HepG2 (cell line): ENCODE data around the gene PMIS2. TPM values are rescaled to one million over a fixed set of nuclear protein-coding genes. Genes with fewer than 3 reads are reported as not detected.

ENCODE experiments used
- ATAC-seq: fragments of 200-7000 bp; cut with Tn5 transposase; 3 replicates; pipeline ENCODE4 v1.9.1; 2020; ENCODE audit warnings: mild to moderate bottlenecking, moderate library complexity
- BruUV-seq: library from RNA; stranded (reverse); fragments of 400-500 nt; replicated peaks from 2 replicates; lab custom pipeline; 2021; lab: Mats Ljungman, UMichigan
- CTCF ChIA-PET: fragments of 300-600 bp; formaldehyde crosslinking; extraction: SDS; loops from one replicate; lab custom pipeline; 2021; ENCODE audit warnings: low total read pairs, inconsistent platforms, low intra/inter-chr PET ratio; lab: Yijun Ruan, JAX
- POLR2A ChIA-PET: fragments of 350-600 bp; sonication (Branson Sonifier 250); formaldehyde crosslinking; loops from one replicate; lab custom pipeline; 2020; ENCODE audit warnings: antibody characterized with exemption, inconsistent platforms; lab: Yijun Ruan, JAX
- DNase-seq: peaks from one replicate; pipeline ENCODE4 v3.0.0-alpha.2; 2015; ENCODE audit warnings: low spot score
- FAIRE-seq: peaks from 3 replicates; lab custom pipeline; 2011; peaks lifted over from hg19 to GRCh38; lab: Jason Lieb, UNC
- H2AFZ ChIP-seq: one replicate; pipeline ENCODE4 v1.6.1; 2011; ENCODE audit warnings: low read length, inconsistent platforms
- H3K27ac ChIP-seq: fragments of 300-600 bp; 3 replicates; pipeline ENCODE4 v1.8.0; 2011; ENCODE audit warnings: mixed run types, mild to moderate bottlenecking, mixed read lengths, low read length, inconsistent platforms; ENCODE audit not compliant: insufficient read depth; ENCODE audit errors: extremely low read length
- H3K27me3 ChIP-seq, 2 experiments: fragments of 200-600 bp in 1 of 2; 2 replicates in 1 of 2; 3 replicates in 1 of 2; pipeline versions ENCODE4 v1.6.0 to v1.8.0; 2011; ENCODE audit warnings: low read length in 2 of 2, mild to moderate bottlenecking in 2 of 2, moderate library complexity in 2 of 2, inconsistent platforms in 1 of 2; ENCODE audit not compliant: insufficient read depth in 2 of 2, control insufficient read depth in 1 of 2
- H3K36me3 ChIP-seq, 2 experiments: fragments of 200-600 bp in 1 of 2; replicated peaks in 1 of 2; 2 replicates in 1 of 2; 3 replicates in 1 of 2; pipeline versions ENCODE4 v1.5.1 to v1.8.0; 2011; ENCODE audit warnings: low read length in 2 of 2, inconsistent platforms in 1 of 2; ENCODE audit not compliant: insufficient read depth in 2 of 2, control insufficient read depth in 1 of 2
- H3K4me1 ChIP-seq: 2 replicates; pipeline ENCODE4 v1.5.1; 2012; ENCODE audit warnings: low read length, inconsistent platforms; ENCODE audit not compliant: insufficient read depth
- H3K4me2 ChIP-seq: 2 replicates; pipeline ENCODE4 v1.6.0; 2011; ENCODE audit warnings: low read depth, low read length, inconsistent platforms
- H3K4me3 ChIP-seq, 3 experiments: fragments of 200-600 bp in 1 of 3; sonication (generic), shearing (Covaris generic) in 1 of 3; replicated peaks in 1 of 3; 2 replicates each; pipeline ENCODE4 v1.5.1; 2011 to 2016; ENCODE audit warnings: low read length in 3 of 3, inconsistent platforms in 2 of 3, low read depth in 2 of 3, mild to moderate bottlenecking in 2 of 3, control low read depth in 1 of 3, mixed read lengths in 1 of 3; ENCODE audit not compliant: insufficient read depth in 1 of 3
- H3K79me2 ChIP-seq: one replicate; pipeline ENCODE4 v1.6.1; 2011; ENCODE audit warnings: low read length, inconsistent platforms; ENCODE audit not compliant: insufficient read depth
- H3K9ac ChIP-seq: 2 replicates; pipeline ENCODE4 v1.6.0; 2011; ENCODE audit warnings: mild to moderate bottlenecking, low read depth, low read length, inconsistent platforms; ENCODE audit not compliant: insufficient read depth
- H3K9me3 ChIP-seq: 2 replicates; pipeline ENCODE4 v1.5.1; 2012; ENCODE audit warnings: mild to moderate bottlenecking, low read length
- H4K20me1 ChIP-seq: 2 replicates; pipeline ENCODE4 v1.6.0; 2011; ENCODE audit warnings: inconsistent platforms, mild to moderate bottlenecking, low read length, moderate library complexity; ENCODE audit not compliant: insufficient read depth
- GFI1 ChIP-seq: sonication (generic); formaldehyde crosslinking; IDR thresholded peaks from 2 replicates; pipeline ENCODE4 v1.5.0; 2020; ENCODE audit warnings: missing genetic modification reagents, mild to moderate bottlenecking, borderline replicate concordance
- HNF4G ChIP-seq, 2 experiments: sonication (generic) in 1 of 2; formaldehyde crosslinking in 1 of 2; IDR thresholded peaks; 2 replicates each; pipeline versions ENCODE4 v1.4.0 to v1.6.1; 2011 to 2020; ENCODE audit warnings: borderline replicate concordance in 2 of 2, low read depth in 2 of 2, mild to moderate bottlenecking in 2 of 2, low read length in 1 of 2, missing genetic modification reagents in 1 of 2, moderate library complexity in 1 of 2
- MLX ChIP-seq: IDR thresholded peaks from 2 replicates; pipeline ENCODE4 v1.6.1; 2016
- RCOR2 ChIP-seq: IDR thresholded peaks from 2 replicates; pipeline ENCODE4 v1.6.1; 2016; ENCODE audit warnings: missing biosample characterization, missing genetic modification reagents
- RORA ChIP-seq: sonication (generic); formaldehyde crosslinking; IDR thresholded peaks from 2 replicates; pipeline ENCODE4 v1.5.0; 2020; ENCODE audit warnings: mild to moderate bottlenecking, missing genetic modification reagents, moderate library complexity
- SP1 ChIP-seq, 2 experiments: fragments of 450-650 bp in 1 of 2; sonication (generic) in 1 of 2; formaldehyde crosslinking in 1 of 2; IDR thresholded peaks; 2 replicates each; pipeline versions ENCODE4 v1.4.0 to v1.6.1; 2016 to 2020; ENCODE audit warnings: missing genetic modification reagents in 1 of 2
- ZNF180 ChIP-seq: sonication (generic); formaldehyde crosslinking; IDR thresholded peaks from 2 replicates; pipeline ENCODE4 v1.4.0; 2020; ENCODE audit warnings: low read depth, missing genetic modification reagents, borderline replicate concordance
- ZNF746 ChIP-seq: sonication (generic); formaldehyde crosslinking; IDR thresholded peaks from 2 replicates; pipeline ENCODE4 v1.8.0; 2022; ENCODE audit warnings: mild to moderate bottlenecking, missing genetic modification reagents
- ZSCAN9 ChIP-seq: IDR thresholded peaks from 2 replicates; pipeline ENCODE4 v1.6.1; 2016; ENCODE audit warnings: borderline replicate concordance
- WGBS: methylation state at CpG from one replicate; pipeline ENCODE4 v1.1.6; 2017; ENCODE audit warnings: low lambda C conversion rate; 5-methylcytosine and 5-hydroxymethylcytosine counted together
- in situ Hi-C: cut with HindIII; loops from 2 replicates; pipeline ENCODE4 v1.10.0; 2017; ENCODE audit warnings: low pct_unique_long_range_greater_than_20kb; ENCODE audit not compliant: extremely low pct_ligation_motif_present
- intact Hi-C: fragments of 100-400 bp; cut with micrococcal nuclease; formaldehyde crosslinking; loops from one replicate; pipeline ENCODE4 v1.10.0; 2022; ENCODE audit not compliant: unreplicated experiment
- polyA plus RNA-seq, 8 experiments: library from polyadenylated mRNA; depleted of rRNA in 3 of 8; stranded (reverse) in 7 of 8; unstranded in 1 of 8; fragments of >200 nt; fragmentation: Illumina TruSeq in 4 of 8; extraction: Trizol in 4 of 8; gene quantifications; 2 replicates each; pipeline versions ENCODE4 v1.2.1 to v1.2.3, GENCODE V29; 2011 to 2016; ENCODE audit warnings: low read depth in 4 of 8, missing spikeins in 1 of 8, mixed read lengths in 1 of 8; ENCODE audit not compliant: insufficient read depth in 1 of 8
- total RNA-seq, 5 experiments: library from RNA; depleted of rRNA; stranded (reverse); fragments of >200 nt; fragmentation: Illumina TruSeq; extraction: Trizol; gene quantifications; 2 replicates each; pipeline ENCODE4 v1.2.3, GENCODE V29; 2016; ENCODE audit warnings: low read depth in 1 of 5

PMIS2 gene
- total and polyA plus RNA-seq, 2 of the 13 experiments (the other 11 are each of a cell fraction or from before 2014, with no cell fraction given) = not detected

DNA sequence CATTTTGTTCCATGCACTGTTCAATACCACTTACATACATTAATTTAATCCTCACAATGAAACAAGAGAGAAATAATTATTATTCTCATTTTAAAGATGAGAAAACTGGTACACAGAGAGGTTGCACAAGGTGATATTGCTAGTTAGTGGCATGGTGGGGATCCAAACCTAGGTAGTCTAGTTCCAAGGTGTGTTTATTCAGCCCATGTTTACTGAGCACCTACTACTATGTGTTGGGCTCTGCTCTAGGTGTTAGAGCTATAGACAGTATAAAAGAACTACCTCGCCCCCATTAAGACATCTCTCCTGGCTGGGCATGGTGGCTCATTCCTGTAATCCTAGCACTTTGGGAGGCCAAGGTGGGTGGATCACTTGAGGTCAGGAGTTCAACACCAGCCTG, 3.2 kb upstream of the PMIS2 start:
- Histone ChIP-seq H3K36me3 (no peaks in the 10 kb centered on the region), H3K4me1 (no peaks in the 10 kb centered on the region), H3K9me3 (no peaks in the 10 kb centered on the region), H3K79me2 (no peaks in the 10 kb centered on the region), H4K20me1 (no peaks in the 10 kb centered on the region), H3K4me2 (no peak overlapping the region), H3K27ac (no peak overlapping the region), H2AFZ (no peak overlapping the region), H3K4me3 (no peak overlapping the region), H3K9ac (no peak overlapping the region), H3K27me3 (peaks cover 0 to 9% of the 10 kb centered on the region in 2 experiments; a peak in 3 of 5 replicates)
- TF ChIP-seq HNF4G (IDR thresholded peaks at IDR 0.05; ENCODE audit: borderline replicate concordance, low read depth, low read length) (no peak), HNF4G (CRISPR knock-in tag; IDR thresholded peaks at IDR 0.05; ENCODE audit: borderline replicate concordance, low read depth) (no peak)
- ChIA-PET CTCF (no interaction called here), POLR2A (no interaction called here)
- intact Hi-C loops = no loop called here
- ATAC-seq = no peak
- no TSS peak for BruUV-seq
- no peak for DNase-seq
- no peak for FAIRE-seq
- in situ Hi-C loops = no loop called here
- 50% methylated on average over 1 of the region's 1 CpG for WGBS

DNA sequence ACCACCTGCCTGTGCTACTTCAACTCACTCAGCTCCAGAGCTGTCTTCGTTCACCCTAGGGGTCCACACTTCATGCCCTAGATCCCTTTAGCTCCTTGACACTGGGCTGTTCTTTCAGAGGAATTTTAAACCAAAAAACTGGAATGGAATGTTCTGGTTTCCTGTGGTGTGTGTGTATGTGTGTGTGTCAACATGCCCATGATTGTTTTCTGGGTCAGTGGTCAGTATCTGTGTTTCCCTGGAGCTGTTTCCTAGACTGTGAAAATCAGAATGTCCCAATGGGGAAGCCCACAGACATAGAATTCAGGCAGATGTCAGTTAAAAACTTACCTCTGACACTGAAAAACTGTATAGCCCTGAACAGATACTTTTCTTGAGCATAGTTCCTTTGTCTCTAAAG, 1.3 kb downstream of the PMIS2 start:
- no peak overlapping the region for H2AFZ ChIP-seq
- H3K4me1 ChIP-seq = no peaks in the 10 kb centered on the region
- WGBS = 0% methylated on average over 1 of the region's 1 CpG
- FAIRE-seq (no peak), ATAC-seq (no peak), DNase-seq (no peak)
- H3K9me3 ChIP-seq = no peaks in the 10 kb centered on the region
- CTCF ChIA-PET = no interaction called here
- H3K27ac ChIP-seq = no peak overlapping the region
- H4K20me1 ChIP-seq = no peaks in the 10 kb centered on the region
- no peak overlapping the region for H3K4me2 ChIP-seq
- no peak overlapping the region for H3K9ac ChIP-seq
- TF ChIP-seq MLX (CRISPR knock-in tag) (no peak), SP1 (IDR thresholded peaks at IDR 0.05) (no peak), SP1 (CRISPR knock-in tag; IDR thresholded peaks at IDR 0.05) (no peak), ZSCAN9 (CRISPR knock-in tag) (no peak), RCOR2 (no peak), ZNF180 (CRISPR knock-in tag) (no peak), GFI1 (CRISPR knock-in tag) (no peak), RORA (CRISPR knock-in tag) (no peak), ZNF746 (CRISPR knock-in tag) (no peak)
- in situ Hi-C loops = no loop called here
- POLR2A ChIA-PET = no interaction called here
- H3K36me3 ChIP-seq = no peaks in the 10 kb centered on the region
- BruUV-seq = no TSS peak
- intact Hi-C loops = no loop called here
- no peak overlapping the region for H3K4me3 ChIP-seq
- H3K79me2 ChIP-seq = no peaks in the 10 kb centered on the region
- peaks cover 1 to 9% of the 10 kb centered on the region in 2 experiments; a peak in 4 of 5 replicates for H3K27me3 ChIP-seq
